K562 (cell line): ENCODE results near the gene GNG5. TPM values are rescaled to one million over a fixed set of nuclear protein-coding genes. Genes with fewer than 3 reads are reported as not detected.

ENCODE experiments used
- ATF7 ChIP-seq: fragments of 450-650 bp; IDR thresholded peaks from 2 replicates; pipeline ENCODE4 v1.7.1; 2014; ENCODE audit warnings: mild to moderate bottlenecking, moderate library complexity
- IRF1 ChIP-seq: sonication (generic); formaldehyde crosslinking; IDR thresholded peaks from 2 replicates; pipeline ENCODE4 v1.8.0; 2022; ENCODE audit warnings: missing genetic modification reagents, mild to moderate bottlenecking, borderline replicate concordance
- MAFG ChIP-seq: fragments of 450-650 bp; conservative IDR thresholded peaks from 2 replicates; pipeline ENCODE4 v1.6.1; 2016; ENCODE audit warnings: missing genetic modification characterization, missing compliant biosample characterization
- MITF ChIP-seq: IDR thresholded peaks from 2 replicates; pipeline ENCODE4 v1.6.1; 2014; ENCODE audit warnings: antibody characterized with exemption
- NR4A1 ChIP-seq, 2 experiments: fragments of 250-450 bp in 1 of 2; fragments of 450-650 bp in 1 of 2; sonication (Bioruptor Pico) in 1 of 2; IDR thresholded peaks; 2 replicates each; pipeline versions ENCODE4 v1.4.0 to v1.6.1; 2016 to 2020; ENCODE audit warnings: mild to moderate bottlenecking in 2 of 2, missing compliant biosample characterization in 1 of 2, missing genetic modification characterization in 1 of 2, moderate library complexity in 1 of 2
- RBBP5 ChIP-seq: fragments of 200-600 bp; sonication (generic); IDR thresholded peaks from 2 replicates; pipeline ENCODE4 v1.6.1; 2012; ENCODE audit warnings: borderline replicate concordance, mild to moderate bottlenecking, low read length, control low read depth, inconsistent platforms; ENCODE audit not compliant: insufficient read depth, poor library complexity, severe bottlenecking
- TAF7 ChIP-seq: fragments of 450-650 bp; IDR thresholded peaks from 2 replicates; pipeline ENCODE4 v1.6.1; 2016; ENCODE audit warnings: missing genetic modification characterization, missing compliant biosample characterization
- ZBTB12 ChIP-seq: fragments of 250-450 bp; sonication (Bioruptor Pico); IDR thresholded peaks from 2 replicates; pipeline ENCODE4 v1.4.0; 2020
- ZC3H11A ChIP-seq: IDR thresholded peaks from 2 replicates; pipeline ENCODE4 v1.6.1; 2012; ENCODE audit warnings: low read depth, low read length, improper control_type of control experiment
- ZKSCAN1 ChIP-seq: fragments of 150-350 bp; IDR thresholded peaks from 2 replicates; pipeline ENCODE4 v1.6.1; 2016; ENCODE audit warnings: low read depth, low read length
- ZKSCAN8 ChIP-seq: fragments of 200-800 bp; sonication (Bioruptor generic); IDR thresholded peaks from 2 replicates; pipeline ENCODE4 v1.6.1; 2016; ENCODE audit warnings: missing genetic modification characterization, missing compliant biosample characterization
- ZNF263 ChIP-seq: sonication (generic); formaldehyde crosslinking; IDR thresholded peaks from 2 replicates; pipeline ENCODE4 v1.8.0; 2022; ENCODE audit warnings: mild to moderate bottlenecking, missing genetic modification reagents, borderline replicate concordance
- ZNF41 ChIP-seq: fragments of 250-450 bp; sonication (Bioruptor Pico); conservative IDR thresholded peaks from 2 replicates; pipeline ENCODE4 v1.4.0; 2020; ENCODE audit warnings: mild to moderate bottlenecking
- ZNF511 ChIP-seq: sonication (generic); formaldehyde crosslinking; IDR thresholded peaks from 2 replicates; pipeline ENCODE4 v1.8.0; 2022; ENCODE audit warnings: mild to moderate bottlenecking, missing genetic modification reagents
- polyA plus RNA-seq, 8 experiments: library from polyadenylated mRNA; depleted of rRNA in 4 of 8; stranded (reverse) in 5 of 8; unstranded in 3 of 8; fragments of >200 nt; fragmentation: Nextera tagmentation in 2 of 8; fragmentation: Illumina TruSeq in 1 of 8; extraction: Ambion mirVana in 2 of 8; extraction: Trizol in 1 of 8; gene quantifications; 2 replicates each; pipeline versions ENCODE4 v1.2.1 to v1.2.3, GENCODE V29; 2011 to 2014; ENCODE audit warnings: inconsistent platforms in 1 of 8, missing spikeins in 1 of 8
- total RNA-seq, 7 experiments: library from RNA; depleted of rRNA in 6 of 7; stranded (reverse); fragments of >200 nt in 6 of 7; fragmentation: Illumina TruSeq in 2 of 7; extraction: Trizol in 2 of 7; gene quantifications; 2 replicates each; pipeline versions ENCODE4 v1.2.1 to v1.2.3, GENCODE V29; 2011 to 2021; ENCODE audit warnings: low replicate concordance in 1 of 7
- TF ChIP-seq, protein P1 (sequence below), 2 experiments: fragments of 450-650 bp; IDR thresholded peaks; 2 replicates each; pipeline ENCODE4 v1.6.1; 2018; ENCODE audit warnings: mild to moderate bottlenecking in 2 of 2, low read depth in 1 of 2; ENCODE audit not compliant: partially characterized antibody in 2 of 2
- TF ChIP-seq, protein P2 (sequence below): fragments of 250-450 bp; sonication (Bioruptor Pico); IDR thresholded peaks from 2 replicates; pipeline ENCODE4 v1.8.0; 2022; ENCODE audit warnings: moderate library complexity, mild to moderate bottlenecking, inconsistent platforms

The GNG5 gene
- total and polyA plus RNA-seq, 9 of the 15 experiments (the other 6 are each of a cell fraction or from before 2014, with no cell fraction given) = 61.9 to 243 (median 150) TPM

DNA sequence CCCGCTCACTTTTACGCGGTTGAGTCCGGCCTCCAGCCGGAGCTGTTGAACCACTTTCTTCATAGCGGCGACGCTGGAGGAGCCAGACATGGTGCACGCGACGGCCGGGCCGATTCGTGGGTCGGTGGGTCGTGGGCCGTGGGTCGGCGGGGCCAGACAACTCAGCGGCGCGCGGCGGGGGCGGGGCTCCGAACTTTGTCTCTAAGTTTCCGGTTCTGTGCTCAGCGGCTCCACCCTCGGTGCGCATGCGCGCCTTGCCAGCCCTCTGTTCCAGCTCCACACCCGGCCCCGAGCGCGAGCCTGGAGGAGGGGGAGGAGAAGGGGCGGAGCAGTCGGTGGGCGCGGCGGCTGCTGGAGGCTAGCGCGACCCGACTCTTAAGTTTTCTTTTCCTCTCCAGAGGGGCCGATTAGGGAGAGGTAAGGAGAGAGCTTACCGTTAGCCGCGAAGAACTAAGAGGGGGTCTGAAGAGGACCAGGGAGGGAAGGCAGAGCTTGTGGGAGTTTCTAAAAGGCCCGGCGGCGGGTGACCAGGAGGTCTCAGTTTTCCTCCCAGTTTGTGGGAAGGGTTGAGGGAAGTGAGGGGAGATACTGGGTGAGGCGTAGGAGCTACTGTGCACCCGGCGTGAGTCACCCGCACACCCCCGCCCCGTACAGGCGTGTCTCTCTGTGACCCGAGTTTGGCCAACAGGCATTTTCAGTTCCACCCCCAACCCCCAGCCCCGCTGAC, at the start of gene GNG5, which contains the start of gene SPATA1 (continued):
- TF ChIP-seq, protein P1, sequence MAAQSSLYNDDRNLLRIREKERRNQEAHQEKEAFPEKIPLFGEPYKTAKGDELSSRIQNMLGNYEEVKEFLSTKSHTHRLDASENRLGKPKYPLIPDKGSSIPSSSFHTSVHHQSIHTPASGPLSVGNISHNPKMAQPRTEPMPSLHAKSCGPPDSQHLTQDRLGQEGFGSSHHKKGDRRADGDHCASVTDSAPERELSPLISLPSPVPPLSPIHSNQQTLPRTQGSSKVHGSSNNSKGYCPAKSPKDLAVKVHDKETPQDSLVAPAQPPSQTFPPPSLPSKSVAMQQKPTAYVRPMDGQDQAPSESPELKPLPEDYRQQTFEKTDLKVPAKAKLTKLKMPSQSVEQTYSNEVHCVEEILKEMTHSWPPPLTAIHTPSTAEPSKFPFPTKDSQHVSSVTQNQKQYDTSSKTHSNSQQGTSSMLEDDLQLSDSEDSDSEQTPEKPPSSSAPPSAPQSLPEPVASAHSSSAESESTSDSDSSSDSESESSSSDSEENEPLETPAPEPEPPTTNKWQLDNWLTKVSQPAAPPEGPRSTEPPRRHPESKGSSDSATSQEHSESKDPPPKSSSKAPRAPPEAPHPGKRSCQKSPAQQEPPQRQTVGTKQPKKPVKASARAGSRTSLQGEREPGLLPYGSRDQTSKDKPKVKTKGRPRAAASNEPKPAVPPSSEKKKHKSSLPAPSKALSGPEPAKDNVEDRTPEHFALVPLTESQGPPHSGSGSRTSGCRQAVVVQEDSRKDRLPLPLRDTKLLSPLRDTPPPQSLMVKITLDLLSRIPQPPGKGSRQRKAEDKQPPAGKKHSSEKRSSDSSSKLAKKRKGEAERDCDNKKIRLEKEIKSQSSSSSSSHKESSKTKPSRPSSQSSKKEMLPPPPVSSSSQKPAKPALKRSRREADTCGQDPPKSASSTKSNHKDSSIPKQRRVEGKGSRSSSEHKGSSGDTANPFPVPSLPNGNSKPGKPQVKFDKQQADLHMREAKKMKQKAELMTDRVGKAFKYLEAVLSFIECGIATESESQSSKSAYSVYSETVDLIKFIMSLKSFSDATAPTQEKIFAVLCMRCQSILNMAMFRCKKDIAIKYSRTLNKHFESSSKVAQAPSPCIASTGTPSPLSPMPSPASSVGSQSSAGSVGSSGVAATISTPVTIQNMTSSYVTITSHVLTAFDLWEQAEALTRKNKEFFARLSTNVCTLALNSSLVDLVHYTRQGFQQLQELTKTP (IDR thresholded peaks at IDR 0.05; ENCODE audit: low read depth in 1 of 2, partially characterized antibody in 2 of 2) = peak in 1 of 2 experiments; percentile 79
- TF ChIP-seq ZNF41 (0 out of 2 replicates have a peak, but pooled peaks have one; percentile 34), ZKSCAN1 (peak; percentile 44; the same call in 1 of the 2 replicates), ATF7 (peak; percentile 84), ZKSCAN8 (CRISPR knock-in tag) (no peak), TAF7 (tag) (peak; percentile 74), RBBP5 (peak; percentile 89), ZC3H11A (no peak), ZNF263 (CRISPR knock-in tag) (peak; percentile 13; the same call in 1 of the 2 replicates), MITF (peak; percentile 55), MAFG (tag) (no peak), IRF1 (CRISPR knock-in tag) (no peak), ZNF511 (peak; percentile 82), ZBTB12 (CRISPR knock-in tag) (peak; percentile 25; the same call in 1 of the 2 replicates), NR4A1 (CRISPR knock-in tag; IDR thresholded peaks at IDR 0.05) (no peak), NR4A1 (tag; IDR thresholded peaks at IDR 0.05) (0 out of 2 replicates have a peak, but pooled peaks have one; percentile 32)
- TF ChIP-seq, protein P2, sequence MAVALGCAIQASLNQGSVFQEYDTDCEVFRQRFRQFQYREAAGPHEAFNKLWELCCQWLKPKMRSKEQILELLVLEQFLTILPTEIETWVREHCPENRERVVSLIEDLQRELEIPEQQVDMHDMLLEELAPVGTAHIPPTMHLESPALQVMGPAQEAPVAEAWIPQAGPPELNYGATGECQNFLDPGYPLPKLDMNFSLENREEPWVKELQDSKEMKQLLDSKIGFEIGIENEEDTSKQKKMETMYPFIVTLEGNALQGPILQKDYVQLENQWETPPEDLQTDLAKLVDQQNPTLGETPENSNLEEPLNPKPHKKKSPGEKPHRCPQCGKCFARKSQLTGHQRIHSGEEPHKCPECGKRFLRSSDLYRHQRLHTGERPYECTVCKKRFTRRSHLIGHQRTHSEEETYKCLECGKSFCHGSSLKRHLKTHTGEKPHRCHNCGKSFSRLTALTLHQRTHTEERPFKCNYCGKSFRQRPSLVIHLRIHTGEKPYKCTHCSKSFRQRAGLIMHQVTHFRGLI = no peak
